Central memory CD4-positive, alpha-beta T cell (primary cell): ENCODE measurements around the gene ALDH3B2.
"Not testable (repeated sequence)": the region's sequence is repeated elsewhere in the genome, so short reads cannot be mapped to it uniquely, and the experiment has no call there.

Experiments used
- DNase-seq: peaks from one replicate; pipeline ENCODE4 v3.0.0; 2022

ALDH3B2 gene

GRCh38 chr11:67682126-67683034 lies 8.0 kb upstream of the ALDH3B2 start:
- not testable (repeated sequence) for DNase-seq

GRCh38 chr11:67680696-67681470 lies 6.5 kb upstream of the ALDH3B2 start:
- no peak for DNase-seq

GRCh38 chr11:67675058-67675747 lies 780 bp upstream of the ALDH3B2 start:
- no peak for DNase-seq

GRCh38 chr11:67673902-67674301 lies 521 bp downstream of the ALDH3B2 start:
- no peak for DNase-seq

GRCh38 chr11:67673358-67673757 lies 1.1 kb downstream of the ALDH3B2 start:
- no peak for DNase-seq

- no peak for DNase-seq
Measured at GRCh38 chr11:67671211-67671520, 3.3 kb downstream of the ALDH3B2 start.

- DNase-seq, result no peak
Measured at GRCh38 chr11:67670316-67671210, 3.9 kb downstream of the ALDH3B2 start.

GRCh38 chr11:67668192-67668551 lies 6.3 kb downstream of the ALDH3B2 start:
- no peak for DNase-seq

GRCh38 chr11:67667490-67668191 lies 6.8 kb downstream of the ALDH3B2 start:
- DNase-seq, result no peak

- no peak for DNase-seq
Measured at GRCh38 chr11:67666676-67667489, 7.5 kb downstream of the ALDH3B2 start.

- DNase-seq, result no peak
Measured at GRCh38 chr11:67666303-67666645, 8.1 kb downstream of the ALDH3B2 start.

- no peak for DNase-seq
Measured at GRCh38 chr11:67665541-67666302, 8.7 kb downstream of the ALDH3B2 start.

- DNase-seq, result no peak
Measured at GRCh38 chr11:67664696-67665540, 9.5 kb downstream of the ALDH3B2 start.

GRCh38 chr11:67664213-67664585 lies 10.2 kb downstream of the ALDH3B2 start:
- DNase-seq, result no peak

GRCh38 chr11:67663532-67664212 lies 10.8 kb downstream of the ALDH3B2 start:
- DNase-seq, result no peak

- no peak for DNase-seq
Measured at GRCh38 chr11:67662835-67663531, 11.4 kb downstream of the ALDH3B2 start.

- DNase-seq, result no peak
Measured at GRCh38 chr11:67662142-67662834, 12.1 kb downstream of the ALDH3B2 start.
